NCI-H226 (cell line): ENCODE data around the gene ARF5.

Experiments used
- DNase-seq: peaks from one replicate; pipeline ENCODE4 v3.0.0-alpha.2; 2015

ARF5 gene

DNA sequence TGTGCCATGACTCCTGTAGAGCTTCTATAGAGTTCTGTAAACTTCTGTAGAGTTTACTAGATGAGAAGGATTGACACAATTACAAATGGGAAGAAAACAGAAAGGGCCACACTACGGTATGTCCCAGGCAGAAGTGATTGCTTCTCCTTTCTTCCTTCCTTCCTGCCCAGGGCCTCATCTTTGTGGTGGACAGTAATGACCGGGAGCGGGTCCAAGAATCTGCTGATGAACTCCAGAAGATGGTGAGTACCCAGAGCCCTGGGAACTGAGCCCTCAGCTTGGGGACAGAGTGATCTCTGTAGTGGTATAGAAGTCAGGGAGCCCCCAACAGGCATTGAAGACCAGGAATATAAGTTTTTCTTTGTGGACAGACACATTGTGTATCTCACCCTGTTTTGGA lies 1.7 kb downstream of the ARF5 start:
- DNase-seq = no peak

DNA sequence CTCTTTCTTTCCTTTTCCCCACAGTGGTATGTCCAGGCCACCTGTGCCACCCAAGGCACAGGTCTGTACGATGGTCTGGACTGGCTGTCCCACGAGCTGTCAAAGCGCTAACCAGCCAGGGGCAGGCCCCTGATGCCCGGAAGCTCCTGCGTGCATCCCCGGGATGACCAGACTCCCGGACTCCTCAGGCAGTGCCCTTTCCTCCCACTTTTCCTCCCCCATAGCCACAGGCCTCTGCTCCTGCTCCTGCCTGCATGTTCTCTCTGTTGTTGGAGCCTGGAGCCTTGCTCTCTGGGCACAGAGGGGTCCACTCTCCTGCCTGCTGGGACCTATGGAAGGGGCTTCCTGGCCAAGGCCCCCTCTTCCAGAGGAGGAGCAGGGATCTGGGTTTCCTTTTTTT lies 3.0 kb downstream of the ARF5 start:
- DNase-seq = no peak

DNA sequence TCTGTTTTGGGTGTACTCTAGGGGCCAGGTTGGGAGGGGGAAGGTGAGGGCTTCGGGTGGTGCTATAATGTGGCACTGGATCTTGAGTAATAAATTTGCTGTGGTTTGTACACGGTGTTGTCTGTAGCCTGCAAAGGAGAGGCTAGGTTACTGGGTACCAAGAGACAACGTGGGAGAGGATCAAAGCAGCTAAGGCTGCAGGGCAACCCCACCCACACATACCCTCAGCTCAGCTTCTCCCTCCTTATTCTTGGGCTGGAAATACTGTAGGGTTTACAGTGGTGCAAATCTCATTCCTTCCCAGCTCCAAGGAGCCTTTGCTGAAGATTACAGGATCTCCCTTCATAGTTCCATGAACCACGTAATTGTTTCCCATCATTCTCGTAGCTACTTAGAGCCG lies 3.4 kb downstream of the ARF5 start:
- DNase-seq = no peak

DNA sequence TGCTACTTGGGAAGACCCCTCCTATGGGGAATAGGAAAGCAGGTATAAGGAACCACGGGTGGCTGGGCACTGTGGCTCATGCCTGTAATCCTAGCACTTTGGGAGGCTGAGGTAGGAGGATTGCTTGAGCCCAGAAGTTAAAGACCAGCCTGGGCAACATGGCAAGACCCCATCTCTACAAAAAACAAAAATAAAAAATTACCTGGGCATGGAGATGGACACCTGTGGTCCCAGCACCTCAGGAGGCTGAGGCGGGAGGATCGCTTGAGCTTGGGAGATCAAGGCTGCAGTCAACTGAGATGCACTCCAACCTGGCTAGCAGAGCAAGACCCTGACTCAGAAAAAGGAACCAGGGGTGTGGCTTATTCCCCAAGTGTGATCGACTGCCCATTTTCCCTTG lies 4.3 kb downstream of the ARF5 start:
- DNase-seq = no peak

DNA sequence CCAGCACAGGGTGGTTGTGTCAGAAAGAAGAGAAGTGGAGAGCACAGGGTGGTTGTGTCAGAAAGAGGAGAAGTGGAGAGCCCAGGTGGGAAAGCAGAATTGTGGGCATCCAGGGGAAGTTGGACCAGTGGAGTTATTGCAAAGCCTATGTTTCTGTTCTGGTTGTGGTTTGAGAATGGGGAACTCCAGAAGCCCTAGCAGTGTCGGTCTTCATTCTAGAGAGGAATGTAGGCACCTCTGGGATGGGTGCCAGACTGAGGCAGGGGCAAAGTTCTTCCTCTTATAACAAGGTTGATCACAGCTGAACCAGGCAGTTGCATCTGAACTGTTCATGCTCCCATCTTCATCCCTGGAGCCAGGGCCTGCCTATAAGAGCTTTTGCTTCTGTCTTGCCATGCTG lies 6.3 kb downstream of the ARF5 start:
- DNase-seq = no peak

DNA sequence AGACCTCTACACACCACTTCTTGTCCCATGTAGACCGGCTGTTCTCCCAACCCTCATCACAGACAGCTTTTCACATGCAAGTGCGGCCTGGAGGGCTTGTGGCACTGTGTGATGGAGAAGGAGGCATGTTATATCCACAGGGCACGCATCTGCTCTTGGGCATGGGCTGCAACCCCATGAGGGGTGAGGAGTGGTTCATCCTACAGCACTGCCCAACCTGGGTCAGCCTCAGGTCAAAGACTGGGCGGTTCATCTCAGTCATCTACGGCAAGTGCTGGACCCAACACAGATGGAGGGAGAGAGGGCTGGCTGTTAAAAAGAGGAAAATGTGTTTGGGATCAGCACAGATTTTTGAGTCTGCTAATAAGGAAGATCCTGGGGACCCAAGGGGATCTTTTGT lies 7.5 kb downstream of the ARF5 start:
- DNase-seq = no peak

DNA sequence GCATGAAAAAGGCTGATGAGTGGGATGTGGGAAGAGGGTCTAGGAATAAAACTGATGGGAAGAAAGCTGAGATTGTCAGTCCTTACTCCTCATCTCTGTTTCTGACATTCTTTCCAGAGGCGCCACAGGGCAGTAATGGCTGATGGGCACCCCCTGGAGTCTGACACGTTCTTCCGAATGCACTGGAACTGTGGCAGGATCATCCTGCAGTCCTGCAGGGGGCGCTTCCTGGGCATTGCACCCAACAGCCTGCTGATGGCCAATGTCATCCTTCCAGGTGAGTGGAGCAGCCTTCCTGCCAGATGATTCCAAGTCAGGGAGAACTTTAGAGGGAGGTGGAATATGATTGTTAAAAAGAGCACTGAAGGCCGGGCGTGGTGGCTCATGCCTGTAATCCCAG lies 10.1 kb downstream of the ARF5 start:
- no peak for DNase-seq

DNA sequence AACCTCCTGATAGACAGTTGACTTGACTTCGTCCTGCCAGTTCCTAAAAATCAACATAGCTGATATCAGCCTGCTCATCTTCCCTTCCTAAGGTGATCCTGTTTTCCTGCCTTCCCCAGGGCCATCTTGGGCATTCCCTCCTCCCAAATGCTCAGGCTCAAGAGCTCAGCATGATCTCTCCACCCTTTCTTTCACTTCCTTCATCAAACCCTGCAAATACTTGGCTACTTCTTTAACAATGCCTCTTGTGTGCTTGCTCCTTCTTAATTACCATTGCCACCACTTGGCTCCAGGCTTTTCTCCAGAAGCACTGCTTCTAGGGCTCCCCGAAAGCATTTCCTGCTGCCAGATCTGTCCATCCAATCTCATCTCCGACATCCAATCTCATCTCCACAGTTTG lies 12.7 kb downstream of the ARF5 start:
- DNase-seq = no peak

DNA sequence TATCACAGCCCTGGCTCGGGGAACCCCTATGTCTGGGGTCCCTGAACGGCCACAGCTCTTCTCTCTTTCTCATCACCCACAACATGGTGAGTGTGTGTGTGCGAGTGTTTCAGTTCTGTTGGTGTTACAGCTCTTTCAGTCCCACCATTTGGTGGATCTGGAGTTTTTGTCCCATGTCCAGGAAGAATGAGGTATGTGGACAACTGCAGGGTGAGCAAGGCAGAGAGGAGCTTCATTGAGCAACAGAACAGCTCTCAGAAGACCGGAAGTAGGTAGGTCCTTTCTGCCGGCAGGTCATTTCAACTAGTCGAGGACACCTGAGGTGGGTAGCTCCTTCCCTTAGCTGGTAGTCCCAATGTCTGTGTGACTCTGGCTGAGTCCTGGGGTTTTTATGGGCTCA lies 20.2 kb downstream of the ARF5 start:
- DNase-seq = no peak

DNA sequence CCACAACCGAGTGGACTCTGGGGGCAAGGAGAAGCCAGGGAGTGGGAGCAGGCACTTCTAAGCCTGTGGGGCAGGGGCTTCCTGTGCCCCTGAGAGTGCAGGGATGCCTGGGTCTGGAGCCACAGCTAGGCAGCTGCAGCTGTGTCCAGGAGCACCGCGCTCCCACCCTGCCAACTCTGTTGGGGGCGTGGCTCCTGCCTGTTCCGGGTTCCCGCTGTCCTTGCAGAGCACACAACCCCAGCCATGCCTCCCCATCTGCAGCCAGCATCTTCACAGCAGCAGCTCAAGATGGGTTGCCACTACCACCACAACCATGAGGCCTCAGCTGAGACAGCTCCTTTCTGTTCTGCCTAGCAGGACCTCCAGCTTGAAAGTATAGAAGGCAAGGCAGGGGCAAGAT lies 21.1 kb downstream of the ARF5 start:
- DNase-seq = no peak

DNA sequence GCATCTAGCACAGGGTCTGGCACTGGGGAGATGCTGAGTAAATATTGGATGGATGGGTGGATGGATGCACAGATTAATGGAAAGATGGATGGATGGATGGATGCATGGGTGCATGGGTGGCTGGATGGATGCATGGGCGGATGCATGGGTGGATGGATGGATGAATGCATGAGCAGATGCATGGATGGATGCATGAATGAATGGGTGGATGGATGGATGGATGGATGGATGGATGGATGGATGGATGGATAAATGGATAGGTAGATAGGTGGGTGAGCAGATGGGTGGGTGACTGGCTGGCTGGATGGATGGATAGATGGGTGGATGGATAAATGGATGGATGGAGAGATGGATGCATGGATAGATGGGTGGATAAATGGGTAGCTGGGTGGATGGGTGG lies 24.1 kb downstream of the ARF5 start:
- DNase-seq = no peak

DNA sequence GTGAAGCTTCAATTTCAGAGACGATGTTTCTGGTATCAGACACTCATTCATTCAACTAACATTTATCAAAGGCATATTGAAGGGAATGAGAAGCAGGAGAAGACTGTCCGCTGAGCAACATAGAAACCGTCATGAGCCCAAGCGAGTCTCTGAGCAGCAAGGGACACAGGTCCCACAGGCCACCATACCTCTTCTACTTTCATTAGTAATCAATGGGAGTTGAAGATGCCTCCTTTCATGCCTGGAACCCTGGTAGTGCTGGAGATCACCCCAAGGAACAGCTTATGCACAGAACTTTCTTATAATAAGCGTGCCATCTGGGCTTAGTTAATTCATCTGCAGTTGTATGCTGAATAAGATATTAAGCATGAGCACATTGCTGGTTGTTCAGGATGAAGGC lies 28.5 kb downstream of the ARF5 start:
- no peak for DNase-seq

DNA sequence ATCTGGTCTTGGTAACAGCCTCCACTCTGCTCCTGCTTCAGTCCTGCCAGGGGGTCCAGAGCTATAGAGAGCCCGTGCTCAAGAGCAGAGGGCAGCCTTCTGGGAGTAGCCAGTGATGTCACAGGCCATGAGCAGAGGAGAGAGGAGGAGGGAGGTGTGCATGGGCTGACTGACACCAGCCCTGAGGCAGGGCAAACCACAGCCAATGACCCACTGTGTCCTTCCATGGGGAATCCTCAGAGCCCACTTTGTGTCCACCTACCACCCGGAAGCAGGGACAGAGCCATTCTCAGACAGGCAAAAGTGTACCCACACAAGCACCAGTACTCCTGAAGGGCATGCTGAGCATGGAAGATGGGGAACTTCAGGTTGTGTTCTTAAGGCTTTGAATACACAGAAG lies 29.8 kb downstream of the ARF5 start, which contains the start of gene PAX4:
Gene PAX4, minus strand, starts transcription at position 101 of the 400 bp plus-strand sequence. CDS start 2,214 bp downstream, outside the sequence.
- no peak for DNase-seq

DNA sequence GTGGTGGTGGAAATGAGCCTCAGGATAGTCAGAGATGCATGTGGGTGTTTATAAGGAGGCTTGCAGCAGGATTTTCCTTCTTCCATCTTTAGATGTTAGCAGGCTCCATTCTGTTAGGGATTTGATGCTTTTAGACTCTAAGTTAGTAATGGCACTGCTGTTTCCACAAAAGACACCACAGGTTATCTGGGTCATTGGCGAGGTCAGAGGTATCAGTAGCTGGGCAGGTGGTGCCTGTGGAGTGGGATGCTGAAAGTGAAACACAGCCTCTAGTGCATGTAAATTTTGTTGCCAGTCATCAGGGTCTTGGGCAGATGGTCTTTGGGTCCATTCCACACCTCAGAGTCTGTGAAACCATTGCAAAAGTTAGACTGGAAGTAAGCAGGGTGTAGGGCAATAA lies 30.6 kb downstream of the ARF5 start:
- DNase-seq = no peak

DNA sequence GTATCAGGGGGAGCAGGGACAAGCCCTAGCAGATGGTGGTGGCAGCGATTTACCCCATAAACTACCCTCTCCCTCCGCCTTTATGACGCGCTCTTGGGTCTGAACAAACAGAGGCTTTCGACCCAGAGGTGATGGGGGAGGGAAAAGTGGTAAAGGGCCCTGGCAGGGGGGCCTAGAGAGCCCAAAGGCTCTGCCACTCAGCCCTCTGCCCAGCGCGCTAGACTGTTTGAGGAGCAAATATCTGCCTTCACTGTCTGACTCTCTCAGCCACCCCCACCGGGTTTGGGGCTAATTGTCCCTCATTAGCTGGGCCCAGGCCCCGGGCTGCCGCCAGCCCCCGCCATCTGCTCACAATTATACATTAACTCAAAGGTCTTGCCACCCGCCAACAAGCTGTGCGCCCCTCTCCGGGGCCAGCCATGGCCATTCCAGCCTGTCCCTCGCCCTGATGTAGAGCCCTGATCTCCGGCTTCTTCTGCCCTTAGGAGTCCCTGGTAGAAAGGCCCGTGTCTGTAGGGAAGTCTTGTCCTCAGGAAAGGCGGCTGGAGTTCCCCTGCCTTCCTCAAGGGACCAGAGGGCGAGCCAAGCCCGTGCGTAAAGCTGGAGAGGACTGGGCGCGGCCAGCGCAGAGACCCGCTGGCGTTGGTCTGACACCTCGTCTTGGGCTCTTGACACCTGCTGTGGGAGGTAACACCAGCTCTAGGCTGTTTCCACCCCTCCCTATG lies 31.6 kb downstream of the ARF5 start:
- DNase-seq = no peak

DNA sequence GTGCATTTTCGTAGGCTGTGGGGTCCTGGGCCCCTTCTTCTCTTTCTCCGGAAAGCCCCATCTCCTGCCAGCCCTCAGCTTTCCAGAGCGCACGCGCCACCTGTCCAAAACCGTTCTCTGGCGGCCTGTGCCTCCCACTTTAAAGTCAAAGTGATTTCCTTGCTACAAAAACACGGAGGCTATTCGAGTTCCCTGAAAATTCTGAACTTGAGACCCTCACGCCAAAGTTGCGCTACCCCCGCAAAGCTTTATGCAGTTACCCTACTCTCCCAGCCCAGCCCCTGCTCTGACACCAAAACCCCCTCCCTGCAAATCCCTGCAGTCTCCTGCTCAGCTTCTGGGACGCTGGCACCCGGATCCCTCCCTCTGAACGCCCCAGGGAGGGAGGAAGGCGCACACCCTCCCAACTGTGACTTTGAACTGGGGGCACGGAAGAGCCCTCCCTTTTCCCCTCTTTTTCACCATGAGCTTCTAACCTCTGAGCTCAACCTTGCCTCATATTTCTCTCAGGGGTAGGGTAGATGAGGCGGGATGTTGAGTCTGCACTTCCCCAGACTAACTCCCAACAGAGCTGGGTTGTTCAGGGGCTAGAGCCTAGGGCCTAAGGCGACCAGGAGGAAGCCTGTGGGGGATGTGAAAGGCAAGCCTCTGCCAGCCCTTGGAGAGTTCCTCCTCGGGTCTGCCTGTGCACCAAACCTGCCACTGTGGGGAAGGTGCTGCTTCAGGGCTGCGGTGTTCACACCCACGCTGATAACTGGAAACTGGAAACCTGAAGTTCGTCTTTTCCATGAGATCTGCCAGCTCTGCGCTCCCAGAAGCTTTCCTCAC lies 32.4 kb downstream of the ARF5 start:
- DNase-seq = no peak

DNA sequence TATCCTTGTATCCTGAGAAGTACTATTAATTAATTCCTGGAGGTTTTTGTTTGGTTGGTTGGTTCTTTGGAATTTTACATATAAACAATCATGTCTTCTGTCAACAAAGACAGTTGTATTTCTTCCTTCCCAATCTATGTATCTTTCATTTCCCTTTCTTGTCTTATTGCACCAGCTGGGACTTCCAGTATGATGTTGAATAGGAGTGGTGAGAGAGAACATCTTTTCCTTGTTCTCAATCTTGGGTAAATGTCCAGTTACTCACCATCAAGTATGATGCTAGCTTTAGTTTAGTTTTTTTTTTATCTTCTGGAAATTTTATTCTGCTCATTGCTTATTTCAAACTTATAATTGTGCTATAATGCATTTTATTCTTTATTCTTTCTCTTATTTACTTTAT lies 37.1 kb downstream of the ARF5 start:
- DNase-seq = no peak

DNA sequence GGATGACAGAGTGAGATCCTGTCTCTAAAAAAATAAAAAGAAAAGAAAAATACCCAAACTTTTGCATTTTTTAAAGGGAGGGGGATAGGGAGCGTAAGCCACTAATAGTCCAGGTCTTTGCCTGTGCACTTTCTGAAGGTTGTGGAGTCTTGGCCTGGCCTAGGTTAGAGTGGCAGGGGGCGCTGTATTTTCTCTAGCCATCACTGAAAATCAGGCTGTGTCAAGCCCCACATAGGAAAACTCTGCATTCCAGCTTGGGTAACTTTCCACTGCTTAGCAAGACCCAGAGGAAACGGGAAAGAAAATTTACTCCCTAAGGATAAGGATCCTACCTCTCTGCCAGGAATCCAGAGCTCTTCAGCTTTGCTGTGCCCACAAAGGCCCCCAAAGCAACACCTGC lies 40.2 kb downstream of the ARF5 start:
- peak; percentile 60 for DNase-seq

DNA sequence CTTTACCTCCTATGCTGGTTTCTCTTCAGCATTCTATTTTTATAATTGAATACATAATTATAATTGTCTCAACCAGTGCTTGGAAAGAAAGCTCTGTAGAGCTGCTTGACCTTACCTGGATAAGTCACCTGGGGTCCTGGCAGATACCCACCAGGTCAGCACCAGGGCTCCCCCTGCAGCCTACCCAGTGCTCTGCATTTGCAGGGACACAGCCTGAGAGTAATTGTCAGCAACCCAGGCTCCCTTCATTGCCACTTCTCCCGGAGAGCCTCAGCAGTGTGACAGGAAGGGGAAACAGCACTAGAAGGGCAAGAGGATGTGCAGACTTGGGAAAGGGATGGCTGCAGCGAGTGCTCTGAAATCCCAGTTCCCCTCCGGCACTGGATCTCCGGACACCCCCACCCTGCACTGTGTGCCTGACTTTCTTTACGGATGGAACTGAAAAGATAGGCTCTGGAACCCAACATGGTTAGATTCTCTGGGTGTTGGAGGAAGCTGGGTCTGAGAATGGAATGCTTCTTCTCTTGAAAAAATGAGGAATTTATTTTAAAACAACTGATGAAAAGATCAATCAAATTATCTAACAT lies 41.1 kb downstream of the ARF5 start:
- no peak for DNase-seq

DNA sequence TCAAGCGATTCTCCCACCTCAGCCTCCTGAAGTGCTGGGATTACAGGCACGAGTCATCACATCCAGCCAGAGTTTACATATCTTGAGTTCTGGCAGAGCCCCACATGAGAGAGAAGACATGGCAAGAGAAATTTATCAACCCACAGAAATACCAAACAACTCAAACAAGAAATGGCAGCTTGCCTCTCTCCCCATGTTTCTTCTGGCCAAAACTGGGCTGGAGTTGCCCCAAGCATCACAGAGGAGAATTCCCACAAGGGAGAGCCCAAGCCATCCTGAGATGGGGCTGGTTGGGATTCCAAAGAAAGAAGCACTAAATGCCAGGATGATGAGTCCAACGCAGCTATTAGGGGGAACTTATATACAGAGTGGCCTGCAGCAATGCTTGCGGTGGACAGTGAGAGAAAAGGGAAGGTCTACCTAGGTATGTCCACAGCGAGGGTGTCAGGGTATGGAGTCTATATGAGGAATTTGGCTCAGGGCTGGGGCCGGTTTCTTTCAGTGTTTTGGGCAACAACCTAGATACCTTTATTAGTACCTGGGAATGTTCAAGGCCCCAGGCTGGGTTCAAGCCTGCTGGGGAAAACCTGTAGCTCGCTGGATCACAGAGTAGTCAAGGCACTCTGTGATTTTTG lies 44.2 kb downstream of the ARF5 start:
- peak; percentile 89 for DNase-seq

DNA sequence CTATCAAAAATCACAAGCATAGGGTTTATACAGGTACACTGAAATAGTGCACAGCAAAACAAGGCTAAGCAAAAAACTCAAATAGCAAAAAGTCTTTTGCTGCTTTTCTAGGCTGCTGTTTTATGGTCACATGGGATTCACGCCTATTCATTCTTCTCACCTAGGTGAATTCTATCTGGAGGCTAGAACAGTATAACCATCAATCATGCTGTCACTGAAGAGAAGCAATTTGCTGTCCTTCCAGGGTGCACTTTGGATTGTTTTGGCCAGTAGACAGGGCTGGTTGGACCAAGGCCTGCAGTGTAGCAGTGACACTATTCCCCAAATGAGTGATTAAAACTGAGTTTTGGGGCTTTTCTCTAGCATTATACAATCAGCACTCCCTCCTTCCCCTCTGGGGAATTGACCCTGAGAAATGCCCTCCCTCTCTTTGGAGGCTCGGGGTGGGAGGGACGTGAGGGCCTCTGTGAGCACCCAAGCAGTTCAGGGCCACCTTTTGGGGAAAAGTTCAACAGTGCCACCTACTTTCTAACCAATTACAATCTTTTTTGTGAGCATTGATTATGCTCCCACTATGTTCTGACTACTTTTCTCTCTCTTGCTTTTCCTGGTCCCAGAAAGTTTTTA lies 47.6 kb downstream of the ARF5 start:
- no peak for DNase-seq

DNA sequence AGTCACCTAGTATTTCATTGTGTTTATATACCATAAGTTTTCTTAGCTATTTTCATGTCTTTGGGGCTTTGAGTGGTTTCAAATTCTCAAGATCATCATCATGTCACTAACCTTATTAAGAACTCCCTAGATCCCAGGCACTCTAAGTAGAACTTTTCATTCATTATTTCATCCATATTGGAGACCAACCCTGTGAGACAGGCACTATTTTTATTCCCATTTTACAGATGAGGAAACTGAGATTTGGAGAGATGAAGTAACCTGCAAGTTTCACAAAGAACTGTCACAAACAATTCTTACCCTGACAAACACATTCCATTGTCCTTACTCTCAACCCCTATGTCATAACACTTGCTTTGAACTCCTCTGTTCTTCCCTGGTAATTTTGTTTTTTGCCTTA lies 50.0 kb downstream of the ARF5 start:
- no peak for DNase-seq
